ENCODE results near the gene HS3ST5. TPM values are rescaled to one million over a fixed set of nuclear protein-coding genes. Genes with fewer than 3 reads are reported as not detected.

The HS3ST5 gene
- total RNA-seq, 4 donors from 2014 or later = 0.42 to 2.8 TPM; not detected in 2

DNA sequence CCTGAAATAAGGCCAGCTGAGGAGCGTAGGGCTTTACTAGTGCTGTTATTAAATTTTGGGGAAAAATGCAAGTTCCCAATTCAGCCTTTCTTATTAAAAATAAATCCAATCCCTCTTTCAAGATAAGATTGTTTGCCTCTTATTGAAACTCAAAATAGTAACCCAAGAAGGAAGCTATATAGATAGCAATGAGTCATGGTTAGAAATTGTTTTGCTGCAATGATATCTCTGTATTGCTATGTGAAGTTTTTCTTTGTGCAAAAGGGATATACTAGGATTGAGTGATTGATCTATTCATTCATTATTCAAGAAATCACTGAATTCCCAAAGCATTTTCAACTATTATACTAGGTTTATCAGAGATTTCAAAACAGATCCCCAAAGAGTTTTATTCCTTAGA, 278.9 kb downstream of the HS3ST5 start:
- H3K36me3 ChIP-seq = no peaks in the 10 kb centered on the region
- no peak overlapping the region for H3K27ac ChIP-seq
- no peaks in the 10 kb centered on the region for H3K4me1 ChIP-seq
- no peaks in the 10 kb centered on the region for H3K9me3 ChIP-seq
- WGBS, 2 donors = 90 to 100% methylated on average over 1 of the region's 1 CpG
- no peak for DNase-seq (ENCODE audit: low spot score in 2 of 2)
- TF ChIP-seq POLR2A (IDR thresholded peaks at IDR 0.05) (no peak), EP300 (IDR thresholded peaks at IDR 0.05) (no peak)
- TF ChIP-seq, protein P1, sequence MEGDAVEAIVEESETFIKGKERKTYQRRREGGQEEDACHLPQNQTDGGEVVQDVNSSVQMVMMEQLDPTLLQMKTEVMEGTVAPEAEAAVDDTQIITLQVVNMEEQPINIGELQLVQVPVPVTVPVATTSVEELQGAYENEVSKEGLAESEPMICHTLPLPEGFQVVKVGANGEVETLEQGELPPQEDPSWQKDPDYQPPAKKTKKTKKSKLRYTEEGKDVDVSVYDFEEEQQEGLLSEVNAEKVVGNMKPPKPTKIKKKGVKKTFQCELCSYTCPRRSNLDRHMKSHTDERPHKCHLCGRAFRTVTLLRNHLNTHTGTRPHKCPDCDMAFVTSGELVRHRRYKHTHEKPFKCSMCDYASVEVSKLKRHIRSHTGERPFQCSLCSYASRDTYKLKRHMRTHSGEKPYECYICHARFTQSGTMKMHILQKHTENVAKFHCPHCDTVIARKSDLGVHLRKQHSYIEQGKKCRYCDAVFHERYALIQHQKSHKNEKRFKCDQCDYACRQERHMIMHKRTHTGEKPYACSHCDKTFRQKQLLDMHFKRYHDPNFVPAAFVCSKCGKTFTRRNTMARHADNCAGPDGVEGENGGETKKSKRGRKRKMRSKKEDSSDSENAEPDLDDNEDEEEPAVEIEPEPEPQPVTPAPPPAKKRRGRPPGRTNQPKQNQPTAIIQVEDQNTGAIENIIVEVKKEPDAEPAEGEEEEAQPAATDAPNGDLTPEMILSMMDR (IDR thresholded peaks at IDR 0.05) = no peak
- no peak overlapping the region for H3K4me3 ChIP-seq
- H3K27me3 ChIP-seq = no peaks in the 10 kb centered on the region

DNA sequence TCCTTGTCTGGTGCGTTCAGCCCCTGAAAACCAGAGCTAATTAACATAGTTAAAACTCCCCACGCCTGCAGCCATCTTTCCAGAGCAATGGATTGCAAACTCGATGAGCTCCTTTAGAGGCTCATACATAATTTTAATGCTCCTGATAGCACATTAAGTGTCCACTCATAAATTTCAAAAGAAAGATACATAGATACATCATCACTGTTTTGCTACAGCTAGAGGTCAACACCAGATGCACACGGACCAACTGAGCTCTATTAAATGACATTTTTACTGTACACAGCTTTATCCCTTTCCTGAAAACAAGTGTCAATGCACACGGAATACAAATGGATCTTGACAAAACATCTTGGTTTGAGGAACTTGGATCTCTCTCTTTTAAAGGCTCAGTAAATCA, 280.6 kb downstream of the HS3ST5 start:
- Histone ChIP-seq H3K27me3 (no peaks in the 10 kb centered on the region), H3K4me3 (no peak overlapping the region), H3K36me3 (no peaks in the 10 kb centered on the region), H3K27ac (no peak overlapping the region), H3K4me1 (no peaks in the 10 kb centered on the region), H3K9me3 (no peaks in the 10 kb centered on the region)
- 74 to 76% methylated on average over 5 of the region's 5 CpGs for WGBS, 2 donors
- TF ChIP-seq POLR2A (IDR thresholded peaks at IDR 0.05) = no peak
- no peak for DNase-seq (ENCODE audit: low spot score in 2 of 2)

DNA sequence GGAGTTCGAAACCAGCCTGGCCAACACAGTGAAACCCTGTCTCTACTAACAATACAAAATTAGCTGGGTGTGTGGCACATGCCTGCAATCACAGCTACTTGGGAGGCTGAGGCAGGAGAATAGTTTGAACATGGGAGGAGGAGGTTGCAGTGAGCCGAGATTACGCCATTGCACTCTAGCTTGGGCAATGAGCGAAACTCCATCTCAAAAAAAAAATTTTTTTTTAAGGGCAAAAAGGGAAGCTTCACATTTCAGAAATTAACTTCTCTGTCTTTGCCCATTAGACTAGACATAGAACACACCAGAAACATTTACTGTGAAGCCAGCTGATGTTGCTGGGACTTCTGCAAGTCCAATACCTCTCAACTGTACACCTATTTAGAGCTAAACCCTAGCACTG, 281.1 kb downstream of the HS3ST5 start:
- no peaks in the 10 kb centered on the region for H3K9me3 ChIP-seq
- no peaks in the 10 kb centered on the region for H3K4me1 ChIP-seq
- no peak for TF ChIP-seq POLR2A (IDR thresholded peaks at IDR 0.05)
- no peak for TF ChIP-seq EP300 (IDR thresholded peaks at IDR 0.05)
- TF ChIP-seq, protein P1 (IDR thresholded peaks at IDR 0.05) = no peak
- no peak overlapping the region for H3K4me3 ChIP-seq
- 94 to 97% methylated on average over 4 of the region's 4 CpGs for WGBS, 2 donors
- no peaks in the 10 kb centered on the region for H3K36me3 ChIP-seq
- H3K27ac ChIP-seq = no peak overlapping the region
- no peak for DNase-seq (ENCODE audit: low spot score in 2 of 2)
- no peaks in the 10 kb centered on the region for H3K27me3 ChIP-seq

DNA sequence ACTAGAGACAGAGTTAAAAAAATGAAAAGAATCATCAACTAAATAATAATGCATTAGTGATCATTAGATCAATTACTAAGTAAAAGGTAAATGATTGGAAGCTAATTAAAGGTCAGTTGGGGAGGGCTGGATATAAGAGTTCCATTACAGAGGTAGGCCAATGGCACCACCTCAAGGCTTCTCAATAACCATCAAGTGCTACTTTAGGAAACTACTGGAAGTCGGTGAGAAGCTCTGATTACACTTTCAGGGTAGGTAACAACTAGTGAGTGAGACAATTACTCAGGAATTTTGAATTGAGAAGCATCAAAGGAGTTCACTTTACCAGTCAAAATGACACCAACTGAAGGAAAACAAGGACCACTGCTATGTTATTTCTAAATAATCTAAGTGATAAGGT, 281.7 kb downstream of the HS3ST5 start:
- Histone ChIP-seq H3K4me3 (no peak overlapping the region), H3K36me3 (no peaks in the 10 kb centered on the region), H3K27me3 (no peaks in the 10 kb centered on the region), H3K4me1 (no peaks in the 10 kb centered on the region), H3K27ac (no peak overlapping the region), H3K9me3 (no peaks in the 10 kb centered on the region)
- no peak for DNase-seq (ENCODE audit: low spot score in 2 of 2)
- TF ChIP-seq EP300 (IDR thresholded peaks at IDR 0.05) (no peak), POLR2A (IDR thresholded peaks at IDR 0.05) (no peak)
- TF ChIP-seq, protein P1 (IDR thresholded peaks at IDR 0.05) = no peak
- WGBS, 2 donors = 70 to 72% methylated on average over 1 of the region's 1 CpG

DNA sequence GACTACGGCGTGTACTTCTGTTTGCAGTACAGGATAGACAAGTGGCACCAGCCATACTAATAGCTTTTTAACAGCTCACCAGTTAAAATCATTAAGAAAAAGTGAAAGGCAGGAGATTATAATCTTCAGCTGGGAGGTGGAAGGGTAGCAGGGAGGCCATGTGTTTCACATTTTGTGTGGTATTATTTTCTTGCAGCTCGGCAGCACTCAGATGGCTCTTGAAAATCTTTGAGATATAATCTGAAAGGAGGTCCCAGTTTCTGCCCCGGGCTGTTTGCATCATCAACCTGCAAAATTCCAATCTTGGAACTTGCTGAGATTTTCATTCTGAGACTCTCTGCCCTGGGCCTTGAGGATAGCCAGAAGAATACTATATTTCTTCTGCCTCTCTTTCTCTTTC, 284.4 kb downstream of the HS3ST5 start:
- no peak for DNase-seq (ENCODE audit: low spot score in 2 of 2)
- Histone ChIP-seq H3K4me1 (no peaks in the 10 kb centered on the region), H3K9me3 (no peaks in the 10 kb centered on the region), H3K36me3 (no peaks in the 10 kb centered on the region), H3K4me3 (no peak overlapping the region), H3K27me3 (no peaks in the 10 kb centered on the region), H3K27ac (no peak overlapping the region)
- WGBS, 2 donors = 86 to 90% methylated on average over 4 of the region's 4 CpGs
- TF ChIP-seq, protein P1 (IDR thresholded peaks at IDR 0.05) = no peak
- no peak for TF ChIP-seq EP300 (IDR thresholded peaks at IDR 0.05)
- TF ChIP-seq POLR2A (IDR thresholded peaks at IDR 0.05) = no peak

DNA sequence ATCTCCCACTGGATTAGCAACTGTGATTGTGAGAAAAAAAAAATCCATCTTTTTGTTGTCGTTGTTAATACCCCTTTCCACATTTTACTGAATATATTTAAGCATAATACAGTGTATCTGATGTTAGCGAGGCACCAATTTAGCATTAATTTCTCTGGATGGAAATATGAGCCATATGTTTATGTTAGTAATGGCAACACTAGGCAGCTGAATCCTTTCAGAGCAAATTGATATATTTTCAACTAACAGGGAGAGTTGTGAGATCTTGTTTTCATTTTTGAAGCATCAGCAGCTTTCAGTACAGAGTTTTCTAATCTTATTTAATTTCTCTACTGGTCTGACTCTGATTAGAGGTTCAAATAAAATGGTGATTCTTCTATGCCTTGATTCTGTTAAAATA, 287.1 kb downstream of the HS3ST5 start:
- H3K4me3 ChIP-seq = no peak overlapping the region
- 73 to 87% methylated on average over 2 of the region's 2 CpGs for WGBS, 2 donors
- H3K27me3 ChIP-seq = no peaks in the 10 kb centered on the region

More for the DNA sequence above, 287.1 kb downstream of the HS3ST5 start:
- no peaks in the 10 kb centered on the region for H3K36me3 ChIP-seq
- H3K4me1 ChIP-seq = no peaks in the 10 kb centered on the region
- DNase-seq (ENCODE audit: low spot score in 2 of 2) = no peak
- no peak overlapping the region for H3K27ac ChIP-seq
- no peak for TF ChIP-seq EP300 (IDR thresholded peaks at IDR 0.05)
- no peak for TF ChIP-seq POLR2A (IDR thresholded peaks at IDR 0.05)
- TF ChIP-seq, protein P1 (IDR thresholded peaks at IDR 0.05) = no peak
- no peaks in the 10 kb centered on the region for H3K9me3 ChIP-seq
